Ecto neural progenitor cell (in vitro differentiated cells): ENCODE measurements around the gene SLC35E3.

Experiments used
- DNase-seq: peaks from one replicate; pipeline ENCODE4 v3.0.0-alpha.2; 2018; ENCODE audit warnings: low spot score

SLC35E3 gene

GRCh38 chr12:68771223-68771925 is 25.4 kb downstream of the SLC35E3 start:
- no peak for DNase-seq

GRCh38 chr12:68772714-68773113 is 26.7 kb downstream of the SLC35E3 start:
- DNase-seq: no peak

GRCh38 chr12:68773582-68773981 is 27.6 kb downstream of the SLC35E3 start:
- DNase-seq: no peak

- DNase-seq: no peak
Observed at GRCh38 chr12:68775121-68775630, 29.2 kb downstream of the SLC35E3 start.

- no peak for DNase-seq
Observed at GRCh38 chr12:68776976-68777610, 31.1 kb downstream of the SLC35E3 start.

- no peak for DNase-seq
Observed at GRCh38 chr12:68779280-68779679, 33.3 kb downstream of the SLC35E3 start.

GRCh38 chr12:68780731-68781130 is 34.8 kb downstream of the SLC35E3 start:
- no peak for DNase-seq

GRCh38 chr12:68781728-68782127 is 35.8 kb downstream of the SLC35E3 start:
- no peak for DNase-seq

- no peak for DNase-seq
Observed at GRCh38 chr12:68784015-68784414, 38.0 kb downstream of the SLC35E3 start.

GRCh38 chr12:68785358-68785757 is 39.4 kb downstream of the SLC35E3 start:
- DNase-seq: no peak

- no peak for DNase-seq
Observed at GRCh38 chr12:68785823-68786222, 39.8 kb downstream of the SLC35E3 start.

GRCh38 chr12:68786929-68787328 is 41.0 kb downstream of the SLC35E3 start:
- DNase-seq: no peak

- no peak for DNase-seq
Observed at GRCh38 chr12:68788554-68789143, 42.7 kb downstream of the SLC35E3 start.

GRCh38 chr12:68789144-68789878 is 43.3 kb downstream of the SLC35E3 start:
- DNase-seq: no peak

- DNase-seq: no peak
Observed at GRCh38 chr12:68790081-68790951, 44.3 kb downstream of the SLC35E3 start.

GRCh38 chr12:68790952-68791234 is 44.9 kb downstream of the SLC35E3 start:
- DNase-seq: no peak

GRCh38 chr12:68791897-68792481 is 46.0 kb downstream of the SLC35E3 start:
- DNase-seq: no peak

- no peak for DNase-seq
Observed at GRCh38 chr12:68792952-68793351, 47.0 kb downstream of the SLC35E3 start.

- no peak for DNase-seq
Observed at GRCh38 chr12:68793436-68793835, 47.5 kb downstream of the SLC35E3 start.

- no peak for DNase-seq
Observed at GRCh38 chr12:68793975-68794652, 48.1 kb downstream of the SLC35E3 start.
